ENCODE results near the gene MTHFD2L. TPM values are rescaled to one million over a fixed set of nuclear protein-coding genes. Genes with fewer than 3 reads are reported as not detected.
"Not testable (repeated sequence)": the region's sequence is repeated elsewhere in the genome, so short reads cannot be mapped to it uniquely, and the experiment has no call there.

Gene MTHFD2L
- polyA plus RNA-seq, 3 donors: 18.8 to 24.7 (median 23.6) TPM

DNA sequence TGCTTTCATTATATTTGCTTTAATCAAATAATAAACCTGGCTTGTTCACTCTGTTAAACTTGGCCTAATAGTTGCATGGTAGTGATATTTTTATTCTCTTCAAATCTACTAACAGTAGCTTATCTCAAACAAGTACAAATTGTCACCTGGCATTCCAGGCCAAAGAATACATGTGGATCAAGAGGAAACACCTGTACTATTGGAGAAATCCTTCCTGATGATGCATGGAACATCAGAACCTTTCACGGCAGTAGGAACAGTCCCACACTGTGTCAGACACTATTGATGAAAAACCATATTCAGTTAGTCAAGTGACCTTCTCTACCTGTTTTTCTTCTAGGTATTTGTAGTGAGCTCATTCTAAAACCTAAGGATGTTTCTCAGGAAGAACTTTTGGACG lies 17.0 kb downstream of the MTHFD2L start:
- DNase-seq: no peak

DNA sequence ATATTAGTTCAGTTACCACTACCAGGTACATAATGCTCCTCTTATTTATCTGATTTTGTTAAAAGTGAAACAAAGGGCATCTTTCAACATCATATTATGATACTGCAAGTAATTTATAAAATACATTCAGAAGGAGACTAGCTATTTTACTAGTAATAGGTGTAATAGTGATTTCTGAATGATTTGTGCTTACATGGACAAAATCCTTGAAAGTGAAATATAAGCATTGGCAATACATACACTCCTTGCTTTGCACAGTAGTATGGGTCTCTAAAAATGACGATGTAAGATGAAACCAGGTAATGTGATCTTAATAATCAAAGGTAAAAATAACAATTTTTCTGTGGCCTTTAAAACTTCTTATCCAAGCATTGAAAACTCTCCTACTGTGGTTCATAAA lies 17.5 kb downstream of the MTHFD2L start:
- no peak for DNase-seq

DNA sequence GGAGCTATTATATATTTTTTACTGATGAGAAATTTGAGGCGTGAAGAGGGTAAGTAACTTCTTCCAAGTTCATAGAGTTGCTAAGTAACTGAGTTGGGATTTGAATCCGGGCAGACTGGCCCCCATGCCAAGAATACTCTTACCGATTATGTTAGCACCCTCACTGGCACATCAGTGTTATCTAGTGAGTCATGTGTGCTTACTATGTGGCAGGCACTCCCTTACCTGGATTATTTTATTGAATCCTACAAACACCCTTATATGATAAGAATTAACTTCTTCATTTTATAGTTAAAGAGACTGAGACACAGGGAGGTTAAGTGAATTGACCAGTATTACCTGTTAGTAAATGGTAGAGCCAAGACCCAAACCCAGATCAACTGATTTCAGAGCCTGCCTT lies 20.9 kb downstream of the MTHFD2L start:
- no peak for DNase-seq

DNA sequence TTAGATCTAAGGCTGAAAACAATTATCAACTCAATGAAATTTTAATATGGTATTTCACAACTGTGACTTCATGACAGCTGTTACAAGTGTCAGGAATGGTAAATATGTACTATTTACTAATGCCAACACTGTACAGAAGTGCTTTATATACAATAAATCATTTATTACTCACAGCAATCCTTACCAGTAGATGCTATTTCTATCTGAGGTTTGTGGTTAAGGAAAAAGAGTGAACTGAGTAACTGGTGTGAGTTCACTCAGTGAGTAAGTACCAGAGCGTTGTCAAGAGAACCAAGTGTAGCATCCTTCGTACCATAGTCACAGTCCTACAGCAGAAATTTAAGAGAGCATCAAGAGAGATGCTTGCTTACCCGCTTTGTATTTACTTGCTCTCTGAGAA lies 23.3 kb downstream of the MTHFD2L start:
- DNase-seq: no peak

DNA sequence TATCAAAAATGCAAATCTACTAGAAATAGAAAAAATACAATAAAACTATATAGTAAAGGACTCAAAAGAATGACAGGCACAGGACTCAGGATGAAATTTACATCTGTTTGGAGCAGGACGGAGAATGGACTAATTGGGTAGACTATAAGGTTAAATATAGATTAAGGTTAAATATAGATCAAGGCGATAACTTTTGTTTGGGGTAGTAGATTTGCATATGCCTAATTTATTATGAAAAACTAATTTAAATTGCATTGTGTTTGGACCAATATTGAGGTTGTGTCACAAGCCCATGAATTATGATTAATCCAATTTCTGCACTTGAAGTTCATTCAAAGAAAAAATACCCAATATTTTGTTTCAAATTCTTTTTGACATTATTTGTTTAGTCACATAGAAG lies 31.0 kb downstream of the MTHFD2L start:
- no peak for DNase-seq

DNA sequence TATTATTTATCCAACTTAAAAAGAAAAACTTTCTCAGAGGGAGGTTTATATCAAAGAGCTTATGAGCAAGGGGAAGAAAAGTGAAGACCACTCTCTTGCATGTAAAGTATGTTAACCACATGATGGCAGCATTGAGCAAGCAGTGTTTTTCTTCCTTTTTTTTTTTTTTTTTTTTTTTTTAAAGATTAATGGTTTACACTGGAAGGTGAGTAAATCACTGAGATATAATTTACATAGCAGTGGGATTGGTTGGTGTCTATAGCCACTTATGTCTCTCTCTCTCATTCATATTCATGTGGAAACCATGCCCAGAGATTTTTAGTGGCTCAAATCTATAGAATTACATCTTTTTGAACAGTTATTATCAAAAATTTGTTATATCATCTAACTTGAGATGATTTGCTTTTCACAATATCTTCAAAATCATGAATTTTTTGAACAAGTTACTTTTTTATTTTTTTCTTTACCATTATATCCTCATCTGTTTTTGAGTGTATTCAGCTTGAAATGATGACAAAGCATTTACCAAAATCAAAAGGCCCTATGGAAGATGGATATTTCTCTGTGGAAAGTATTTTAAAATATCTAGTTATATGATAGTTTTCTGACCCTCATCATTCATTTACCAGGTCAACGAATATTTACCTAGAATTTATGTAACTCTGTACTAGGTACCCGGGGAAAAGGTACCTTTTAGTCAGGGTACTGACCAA lies 31.6 kb downstream of the MTHFD2L start:
- peak; percentile 46 for DNase-seq

DNA sequence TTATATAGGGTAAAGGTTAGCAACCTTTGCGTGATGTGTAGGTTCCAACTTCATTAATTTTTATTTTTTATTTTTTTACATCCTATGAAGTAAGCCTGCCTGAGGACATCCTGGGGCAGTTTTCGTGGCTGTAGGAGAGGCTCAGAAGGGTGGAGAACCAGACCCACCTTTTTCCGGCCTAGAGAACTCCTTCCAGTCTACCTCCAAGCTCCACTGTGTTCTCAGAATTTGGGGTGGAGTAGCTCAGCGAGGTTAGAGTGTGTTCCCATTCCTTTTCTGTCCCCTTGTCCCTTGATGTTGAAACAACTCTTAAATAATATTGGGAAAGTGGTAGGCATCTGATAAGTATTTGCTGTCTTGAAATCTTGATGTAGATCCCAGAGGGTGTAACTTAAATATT lies 32.4 kb downstream of the MTHFD2L start:
- no peak for DNase-seq

DNA sequence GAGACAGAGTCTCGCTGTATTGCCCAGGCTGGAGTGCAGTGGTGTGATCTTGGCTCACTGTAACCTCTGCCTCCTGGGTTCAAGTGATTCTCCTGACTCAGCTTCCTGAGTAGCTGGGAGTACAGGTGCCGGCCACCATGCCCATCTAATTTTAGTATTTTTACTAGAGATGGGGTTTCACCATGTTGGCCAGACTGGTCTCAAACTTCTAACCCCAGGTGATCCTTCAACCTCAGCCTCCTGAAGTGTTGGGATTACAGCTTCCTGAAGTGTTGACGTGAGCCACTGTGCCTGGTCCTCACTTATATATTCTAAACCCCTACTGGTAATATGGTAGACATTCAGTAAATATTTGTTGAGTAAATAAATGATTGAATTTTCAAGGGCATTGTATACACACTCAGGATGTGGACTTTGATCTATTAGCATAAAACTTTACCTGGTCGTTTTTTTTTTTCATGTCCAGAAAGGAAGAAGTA lies 33.0 kb downstream of the MTHFD2L start:
- no peak for DNase-seq

DNA sequence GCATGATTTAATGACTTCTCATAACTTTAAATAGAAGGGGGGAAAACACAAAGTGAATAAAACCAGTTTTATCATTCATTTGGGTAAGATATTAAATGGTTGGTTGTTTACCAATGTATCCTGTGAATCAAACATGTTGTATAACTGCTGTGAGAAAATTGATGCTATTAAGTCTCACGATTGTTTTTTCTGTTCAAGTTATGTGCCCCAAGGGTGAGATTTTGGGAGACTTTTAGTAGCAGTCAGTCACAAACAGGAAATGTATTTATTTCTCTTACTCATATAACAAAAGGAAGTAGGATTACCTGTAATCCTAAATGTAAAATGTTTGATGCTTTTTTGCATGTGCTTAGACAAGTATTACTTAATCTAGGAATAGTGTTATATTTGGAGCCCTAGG lies 39.2 kb downstream of the MTHFD2L start:
- DNase-seq: no peak

DNA sequence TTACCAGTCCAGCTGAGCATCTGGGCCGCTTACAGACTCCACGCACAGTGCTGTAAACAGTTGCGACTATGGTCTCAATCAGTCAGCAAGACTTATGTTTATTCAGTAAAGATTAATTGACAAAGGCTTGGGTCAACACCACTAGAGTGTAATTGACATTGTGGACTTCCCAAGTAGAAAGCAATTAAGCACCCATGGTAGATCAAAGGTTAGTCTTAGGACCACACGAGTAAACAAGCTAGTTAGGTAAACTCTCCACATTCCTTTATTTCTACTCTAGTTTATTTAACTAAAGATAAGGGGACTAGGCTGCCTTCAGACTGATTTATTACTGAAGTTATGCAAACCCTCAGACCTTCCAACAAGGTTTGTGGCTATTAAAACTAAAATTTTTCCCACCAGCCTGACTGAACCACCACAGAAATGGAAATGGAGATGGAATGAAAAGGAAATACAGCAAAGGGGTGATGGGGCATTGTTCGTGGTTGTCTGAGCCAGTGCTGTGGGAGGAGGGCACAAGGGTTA lies 44.2 kb downstream of the MTHFD2L start:
- DNase-seq: peak; percentile 15

DNA sequence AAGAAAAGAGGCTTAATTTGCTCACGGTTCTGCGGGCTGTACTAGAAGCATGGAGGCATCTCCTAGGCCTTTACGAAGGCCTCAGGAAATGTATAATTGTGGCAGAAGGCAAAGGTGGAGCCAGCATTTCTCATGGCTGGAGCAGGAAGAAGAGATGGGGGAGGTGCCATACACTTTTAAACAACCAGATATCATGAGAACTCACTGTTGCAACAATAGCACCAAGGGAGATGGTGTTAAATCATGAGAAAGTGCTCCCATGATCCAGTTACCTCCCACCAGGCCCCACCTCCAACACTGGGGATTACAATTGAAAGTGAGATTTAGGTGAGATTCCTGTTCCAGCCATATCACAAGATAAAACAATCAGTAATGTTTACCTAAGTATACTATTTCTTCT lies 45.5 kb downstream of the MTHFD2L start:
- DNase-seq: no peak

DNA sequence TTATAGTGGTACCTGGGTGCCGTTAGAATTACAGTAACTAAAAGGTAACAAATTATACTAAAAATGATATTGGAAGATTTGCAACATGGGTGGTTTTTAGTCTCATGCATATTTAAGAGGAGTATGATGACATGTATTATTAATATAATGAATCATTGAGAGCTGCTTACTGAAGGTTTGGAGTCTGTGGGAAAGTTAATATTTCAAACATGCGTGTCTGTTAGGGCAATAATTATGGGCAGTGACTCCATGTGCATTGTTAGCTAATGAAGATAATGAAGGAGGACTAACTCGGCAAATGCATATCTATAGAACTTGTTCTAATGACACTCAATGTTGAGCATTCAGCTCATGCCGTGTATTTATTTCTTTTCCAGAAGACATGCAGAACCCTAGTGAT lies 47.1 kb downstream of the MTHFD2L start:
- no peak for DNase-seq

DNA sequence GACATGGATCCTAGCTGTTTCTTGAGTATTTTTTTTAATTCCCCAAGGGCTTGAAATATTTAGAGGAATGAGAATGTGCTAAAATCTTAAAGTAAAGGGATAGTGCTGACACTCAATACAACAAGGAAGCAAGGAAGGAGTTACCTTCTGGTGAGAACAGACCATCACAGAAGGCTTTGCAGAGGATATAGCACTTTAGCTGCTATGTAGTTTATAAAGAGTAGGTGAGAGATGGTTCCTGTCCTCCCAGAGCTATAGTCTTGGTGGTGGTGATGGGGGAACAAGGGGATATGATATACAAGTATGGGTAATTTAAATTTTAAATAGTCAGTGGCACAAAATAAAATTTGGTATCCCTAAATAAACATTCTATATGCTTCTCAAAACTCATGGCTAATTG lies 47.6 kb downstream of the MTHFD2L start:
- no peak for DNase-seq

DNA sequence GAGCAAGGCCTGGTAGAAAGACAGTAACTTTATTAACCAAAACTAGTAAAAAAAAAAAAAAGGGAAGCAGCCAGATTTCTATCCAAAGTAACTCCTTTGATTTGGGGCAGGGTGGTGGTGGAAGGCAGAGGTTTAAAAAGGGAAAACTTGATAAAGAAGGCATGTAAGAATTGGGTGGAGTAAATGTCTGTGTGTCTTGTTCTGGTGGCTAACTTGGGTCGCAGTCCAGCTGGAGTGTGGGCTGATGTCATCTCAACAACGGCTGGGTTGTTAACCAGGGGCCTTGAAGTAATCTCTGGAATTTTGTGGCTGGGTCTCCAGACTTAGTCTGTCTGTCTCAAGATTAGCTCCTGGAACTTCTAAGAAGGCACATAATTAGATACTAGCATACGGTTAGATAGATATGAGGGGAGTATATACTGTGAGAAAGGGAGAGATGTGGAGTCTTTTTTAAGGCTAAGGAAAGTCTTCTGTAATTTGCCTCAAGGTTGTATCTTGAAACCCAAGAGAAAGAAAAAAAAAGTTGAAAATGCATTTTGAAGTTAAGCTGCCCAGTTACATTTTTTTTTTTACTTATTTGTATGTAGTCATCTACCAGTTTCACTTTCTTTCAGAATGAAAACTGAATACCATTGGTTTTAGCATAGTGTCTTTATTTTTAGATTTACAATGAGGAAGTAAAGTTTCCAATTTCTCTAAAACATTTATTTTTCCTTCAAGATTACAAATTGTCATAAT lies 48.3 kb downstream of the MTHFD2L start:
- DNase-seq: no peak

DNA sequence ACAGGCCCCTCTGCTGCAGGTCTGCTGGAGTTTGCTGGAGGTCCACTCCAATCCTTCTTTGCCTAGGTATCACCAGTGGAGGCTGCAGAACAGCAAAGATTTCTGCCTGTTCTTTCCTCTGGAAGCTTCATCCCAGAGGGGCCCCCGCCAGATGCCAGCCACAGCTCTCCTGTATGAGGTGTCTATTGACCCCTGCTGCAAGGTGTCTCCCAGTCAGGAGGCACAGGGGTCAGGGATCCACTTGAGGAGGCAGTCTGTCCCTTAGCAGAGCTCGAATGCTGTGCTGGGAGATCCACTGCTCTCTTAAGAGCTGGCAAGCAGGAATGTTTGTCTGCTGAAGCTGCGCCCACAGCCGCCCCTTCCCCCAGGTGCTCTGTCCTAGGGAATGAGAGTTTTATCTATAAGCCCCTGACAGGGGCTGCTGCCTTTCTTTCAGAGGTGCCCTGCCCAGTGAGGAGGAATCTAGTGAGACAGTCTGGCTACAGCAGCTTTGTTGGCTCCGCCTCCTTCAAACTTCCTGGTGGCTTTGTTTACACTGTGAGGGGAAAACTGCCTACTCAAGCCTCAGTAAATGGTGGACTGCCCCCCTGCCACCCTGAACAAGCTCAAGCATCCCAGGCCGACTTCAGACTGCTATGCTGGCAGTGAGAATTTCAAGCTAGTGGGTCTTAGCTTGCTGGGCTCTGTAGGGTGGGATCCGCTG lies 56.7 kb downstream of the MTHFD2L start:
- not testable (repeated sequence) for DNase-seq

DNA sequence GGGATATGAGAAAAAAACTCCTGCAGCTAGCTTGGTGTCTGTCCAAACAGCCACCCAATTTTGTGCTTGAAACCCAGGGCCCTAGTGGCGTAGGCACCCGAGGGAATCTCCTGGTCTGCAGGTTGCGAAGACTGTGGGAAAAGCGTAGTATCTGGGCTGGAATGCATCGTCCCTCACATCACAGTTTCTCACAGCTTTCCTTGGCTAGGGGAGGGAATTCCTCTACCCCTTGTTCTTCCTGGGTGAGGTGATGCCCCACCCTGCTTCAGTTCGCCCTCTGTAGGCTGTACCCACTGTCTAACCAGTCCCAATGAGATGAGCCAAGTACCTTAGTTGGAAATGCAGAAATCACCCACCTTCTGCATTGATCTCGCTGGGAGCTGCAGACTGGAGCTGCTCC lies 57.3 kb downstream of the MTHFD2L start:
- not testable (repeated sequence) for DNase-seq

DNA sequence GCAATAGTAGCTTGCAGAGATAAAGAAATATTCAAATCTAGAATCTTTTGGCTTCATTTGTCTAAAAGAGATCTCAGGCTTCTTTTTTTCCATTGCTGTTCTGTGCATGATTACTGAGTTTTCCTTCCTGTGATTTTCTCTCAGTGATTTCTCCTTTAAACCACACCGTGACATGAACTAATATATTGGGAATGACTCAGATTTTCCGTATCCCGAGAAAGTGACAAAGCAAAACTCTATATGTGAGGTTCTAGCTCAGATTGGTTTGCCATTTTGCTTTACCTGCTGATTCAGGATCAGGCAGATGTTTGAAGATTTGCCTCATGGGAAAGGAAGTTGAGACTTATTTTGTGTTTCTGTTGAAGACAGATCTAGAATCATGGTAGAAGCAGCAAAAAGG lies 59.4 kb downstream of the MTHFD2L start:
- DNase-seq: no peak

DNA sequence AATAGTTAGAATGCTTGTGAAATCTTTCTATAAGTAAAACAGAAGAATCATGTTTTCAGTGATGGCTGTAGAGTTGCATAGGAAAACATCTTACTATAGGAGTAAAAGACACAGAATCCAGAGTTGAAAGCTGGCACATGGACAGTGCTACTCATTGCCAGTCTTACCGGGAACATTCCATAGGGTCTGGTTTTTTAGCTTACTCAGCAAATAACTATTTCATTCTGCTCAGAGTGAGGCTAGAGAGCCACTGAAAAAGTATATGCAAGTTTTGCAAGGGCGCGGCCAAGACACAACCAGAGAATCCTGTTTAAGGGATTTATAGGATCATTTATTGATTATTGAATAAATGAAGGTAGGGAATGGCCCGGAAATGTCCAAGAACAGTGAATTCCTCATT lies 60.3 kb downstream of the MTHFD2L start:
- DNase-seq: no peak

DNA sequence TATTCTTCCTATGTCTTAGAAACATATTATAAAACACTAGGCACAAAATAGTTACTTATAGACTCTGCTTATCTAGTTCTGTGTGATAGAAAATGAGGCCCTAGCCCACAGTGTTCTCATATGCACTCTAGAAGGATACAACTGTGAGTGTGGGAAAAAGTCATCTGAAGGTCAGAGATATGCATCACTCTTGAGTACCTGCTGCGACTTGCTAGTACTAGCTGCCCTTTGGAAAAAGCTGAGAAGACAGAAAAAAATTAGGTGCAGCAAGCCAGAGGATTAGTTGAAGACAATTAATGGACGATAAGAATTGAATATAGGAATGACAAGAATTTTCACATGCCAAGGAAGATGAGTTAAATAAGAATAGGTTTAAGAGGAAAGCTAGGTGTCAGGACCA lies 61.3 kb downstream of the MTHFD2L start:
- DNase-seq: no peak

DNA sequence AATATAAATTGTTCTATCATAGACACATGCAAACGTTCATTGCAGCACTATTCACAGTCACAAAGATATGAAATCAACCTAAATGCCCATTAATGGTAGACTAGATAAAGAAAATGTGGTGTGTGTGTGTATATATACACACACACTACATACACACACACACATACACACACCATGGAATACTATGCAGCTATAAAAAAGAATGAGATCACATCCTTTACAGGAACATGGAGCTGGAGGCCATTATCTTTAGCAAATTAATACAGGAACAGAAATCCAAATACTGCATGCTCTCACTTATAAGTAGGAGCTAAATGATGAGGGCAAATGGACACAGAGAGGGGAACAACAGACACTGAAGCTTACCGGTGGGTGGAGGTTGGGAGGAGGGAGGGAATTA lies 65.2 kb downstream of the MTHFD2L start:
- DNase-seq: no peak

DNA sequence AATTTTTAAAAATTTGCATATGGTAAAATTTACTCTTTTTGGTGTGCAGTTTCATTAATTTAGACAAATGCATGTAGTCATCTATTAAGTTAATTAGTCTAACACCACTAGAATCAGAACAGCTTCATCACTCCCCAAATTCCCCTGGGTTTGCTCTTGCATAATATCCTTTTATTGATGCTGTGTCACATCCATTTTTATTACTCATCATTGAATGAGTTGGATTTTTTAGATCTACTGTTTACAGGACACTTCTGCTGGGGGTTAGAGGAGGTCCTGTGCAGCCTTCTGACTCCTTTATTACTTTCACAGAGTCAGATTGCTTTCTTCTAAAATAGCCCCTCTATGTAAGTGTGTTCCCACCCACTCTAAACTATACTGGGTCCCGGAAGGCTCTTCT lies 65.9 kb downstream of the MTHFD2L start:
- no peak for DNase-seq
